NB4 (cell line): ENCODE measurements around the gene PDE4D.
"Not testable (repeated sequence)": the region's sequence is repeated elsewhere in the genome, so short reads cannot be mapped to it uniquely, and the experiment has no call there.

Source experiments
- DNase-seq: peaks from one replicate; pipeline ENCODE4 v3.0.0; 2010; ENCODE audit warnings: low read depth
- H3K4me3 ChIP-seq: one replicate; pipeline ENCODE4 v1.5.1; 2011; ENCODE audit warnings: mild to moderate bottlenecking, low read depth, low read length, moderate library complexity
- CTCF ChIP-seq: IDR thresholded peaks from one replicate; pipeline ENCODE4 v1.5.1; 2012; ENCODE audit warnings: low read depth, low read length
- MAX ChIP-seq: IDR thresholded peaks from 2 replicates; pipeline ENCODE4 v1.6.1; 2011; ENCODE audit warnings: low read depth, low read length
- MYC ChIP-seq: IDR thresholded peaks from 2 replicates; pipeline ENCODE4 v1.6.1; 2011; ENCODE audit warnings: low read depth, low read length
- POLR2A ChIP-seq: IDR thresholded peaks from 2 replicates; pipeline ENCODE4 v1.6.1; 2011; ENCODE audit warnings: mild to moderate bottlenecking; ENCODE audit not compliant: insufficient read length; ENCODE audit errors: extremely low read depth

PDE4D gene

GRCh38 chr5:59765446-59765845 lies 128.1 kb downstream of the PDE4D start:
- no peak for DNase-seq
- TF ChIP-seq POLR2A (no peak), MAX (no peak), MYC (no peak), CTCF (no peak)
- H3K4me3 ChIP-seq: no peak overlapping the region

GRCh38 chr5:59764361-59764760 lies 129.2 kb downstream of the PDE4D start:
- no peak for DNase-seq
- no peak overlapping the region for H3K4me3 ChIP-seq
- no peak for TF ChIP-seq POLR2A
- TF ChIP-seq MYC: no peak
- TF ChIP-seq MAX: no peak
- TF ChIP-seq CTCF: no peak

GRCh38 chr5:59763541-59763940 lies 130.0 kb downstream of the PDE4D start:
- no peak overlapping the region for H3K4me3 ChIP-seq
- DNase-seq: no peak
- TF ChIP-seq POLR2A (no peak), CTCF (no peak), MAX (no peak), MYC (no peak)

GRCh38 chr5:59762232-59762631 lies 131.3 kb downstream of the PDE4D start:
- H3K4me3 ChIP-seq, DNase-seq: not testable (repeated sequence)

- H3K4me3 ChIP-seq: no peak overlapping the region
- TF ChIP-seq CTCF (no peak), MYC (no peak), MAX (no peak)
- peak; percentile 26 for DNase-seq
Observed at GRCh38 chr5:59760785-59761348, 132.7 kb downstream of the PDE4D start.

GRCh38 chr5:59759600-59760351 lies 133.8 kb downstream of the PDE4D start:
- TF ChIP-seq CTCF (no peak), MAX (no peak), MYC (no peak), POLR2A (no peak)
- no peak for DNase-seq
- H3K4me3 ChIP-seq: no peak overlapping the region
